SK-N-MC (cell line): ENCODE data around the gene SLC5A9.
"Not testable (repeated sequence)": the region's sequence is repeated elsewhere in the genome, so short reads cannot be mapped to it uniquely, and the experiment has no call there.

Experiments
- DNase-seq: peaks from one replicate; pipeline ENCODE4 v3.0.0-alpha.2; 2011; ENCODE audit warnings: low read depth, low spot score
- H3K27ac ChIP-seq: fragments of 200-600 bp; sonication (generic); 2 replicates; pipeline ENCODE4 v1.5.1; 2016; ENCODE audit warnings: mixed run types
- H3K36me3 ChIP-seq: fragments of 200-600 bp; sonication (generic); 2 replicates; pipeline ENCODE4 v1.6.1; 2017; ENCODE audit warnings: antibody characterized with exemption, low read length, mixed read lengths; ENCODE audit not compliant: insufficient read depth
- H3K4me3 ChIP-seq: fragments of 200-600 bp; sonication (generic); 2 replicates; pipeline ENCODE4 v1.5.1; 2016
- H3K9ac ChIP-seq: fragments of 200-600 bp; sonication (generic); 2 replicates; pipeline ENCODE4 v1.8.0; 2017; ENCODE audit warnings: mixed run types, mixed read lengths; ENCODE audit not compliant: insufficient read length
- H3K9me3 ChIP-seq: fragments of 200-600 bp; sonication (generic); 2 replicates; pipeline ENCODE4 v1.6.1; 2017; ENCODE audit warnings: low read depth, mild to moderate bottlenecking, antibody characterized with exemption, low read length, moderate library complexity, mixed read lengths
- EZH2 ChIP-seq: fragments of 200-600 bp; sonication (generic); IDR thresholded peaks from one replicate; pipeline ENCODE4 v1.6.1; 2017; ENCODE audit warnings: antibody characterized with exemption
- FOXP2 ChIP-seq: optimal IDR thresholded peaks from 2 replicates; pipeline ENCODE3; 2011; ENCODE audit warnings: mild to moderate bottlenecking, moderate library complexity; ENCODE audit not compliant: insufficient read depth; ENCODE audit errors: extremely low read length, control extremely low read depth
- POLR2AphosphoS5 ChIP-seq: IDR thresholded peaks from 2 replicates; pipeline ENCODE4 v1.6.1; 2012; ENCODE audit warnings: mild to moderate bottlenecking, low read depth, low read length, borderline replicate concordance

SLC5A9 gene

GRCh38 chr1:48261881-48262400 lies 39.4 kb downstream of the SLC5A9 start:
- H3K9ac ChIP-seq: no peak overlapping the region
- TF ChIP-seq EZH2 (no peak), FOXP2 (no peak), POLR2AphosphoS5 (no peak)

GRCh38 chr1:48263041-48263440 lies 40.5 kb downstream of the SLC5A9 start:
- no peak overlapping the region for H3K9ac ChIP-seq
- no peak for DNase-seq
- no peaks in the 10 kb centered on the region for H3K36me3 ChIP-seq
- TF ChIP-seq EZH2 (no peak), POLR2AphosphoS5 (no peak), FOXP2 (no peak)
- no peak overlapping the region for H3K27ac ChIP-seq
- H3K9me3 ChIP-seq: no peaks in the 10 kb centered on the region
- H3K4me3 ChIP-seq: no peak overlapping the region

More at GRCh38 chr1:48261881-48262400, 39.4 kb downstream of the SLC5A9 start:
- no peak overlapping the region for H3K4me3 ChIP-seq
- H3K9me3 ChIP-seq: no peaks in the 10 kb centered on the region
- no peaks in the 10 kb centered on the region for H3K36me3 ChIP-seq
- no peak for DNase-seq
- H3K27ac ChIP-seq: no peak overlapping the region

GRCh38 chr1:48266576-48266975 lies 44.1 kb downstream of the SLC5A9 start:
- Histone ChIP-seq H3K27ac (no peak overlapping the region), H3K36me3 (no peaks in the 10 kb centered on the region), H3K4me3 (no peak overlapping the region), H3K9ac (no peak overlapping the region), H3K9me3 (no peaks in the 10 kb centered on the region)
- no peak for TF ChIP-seq FOXP2
- no peak for TF ChIP-seq EZH2
- TF ChIP-seq POLR2AphosphoS5: no peak
- DNase-seq: no peak

GRCh38 chr1:48277437-48277836 lies 54.9 kb downstream of the SLC5A9 start:
- not testable (repeated sequence) for H3K27ac ChIP-seq

GRCh38 chr1:48282329-48282728 lies 59.8 kb downstream of the SLC5A9 start:
- H3K27ac ChIP-seq, H3K4me3 ChIP-seq, DNase-seq, H3K36me3 ChIP-seq, H3K9me3 ChIP-seq, H3K9ac ChIP-seq: not testable (repeated sequence)

More at GRCh38 chr1:48277437-48277836, 54.9 kb downstream of the SLC5A9 start:
- H3K9ac ChIP-seq, H3K9me3 ChIP-seq, DNase-seq, H3K36me3 ChIP-seq, H3K4me3 ChIP-seq: not testable (repeated sequence)

GRCh38 chr1:48284696-48285420 lies 62.3 kb downstream of the SLC5A9 start:
- not testable (repeated sequence) for DNase-seq, H3K27ac ChIP-seq

GRCh38 chr1:48285525-48285924 lies 63.0 kb downstream of the SLC5A9 start:
- H3K4me3 ChIP-seq: no peak overlapping the region
- H3K36me3 ChIP-seq: no peaks in the 10 kb centered on the region
- DNase-seq: no peak
- TF ChIP-seq FOXP2 (no peak), POLR2AphosphoS5 (no peak), EZH2 (no peak)
- no peaks in the 10 kb centered on the region for H3K9me3 ChIP-seq
- no peak overlapping the region for H3K9ac ChIP-seq
- no peak overlapping the region for H3K27ac ChIP-seq

More at GRCh38 chr1:48284696-48285420, 62.3 kb downstream of the SLC5A9 start:
- H3K9ac ChIP-seq, H3K4me3 ChIP-seq, H3K36me3 ChIP-seq, H3K9me3 ChIP-seq: not testable (repeated sequence)

- no peaks in the 10 kb centered on the region for H3K9me3 ChIP-seq
- TF ChIP-seq EZH2: no peak
- no peak for TF ChIP-seq POLR2AphosphoS5
- no peak for TF ChIP-seq FOXP2
- DNase-seq: no peak
These were observed 68.9 kb downstream of the SLC5A9 start for GRCh38 chr1:48291421-48291820.

GRCh38 chr1:48292706-48293105 lies 70.2 kb downstream of the SLC5A9 start:
- Histone ChIP-seq H3K36me3 (no peaks in the 10 kb centered on the region), H3K9me3 (no peaks in the 10 kb centered on the region), H3K9ac (no peak overlapping the region), H3K27ac (no peak overlapping the region), H3K4me3 (no peak overlapping the region)
- TF ChIP-seq FOXP2: no peak
- no peak for TF ChIP-seq POLR2AphosphoS5
- TF ChIP-seq EZH2: no peak
- DNase-seq: no peak

More at GRCh38 chr1:48291421-48291820, 68.9 kb downstream of the SLC5A9 start:
- Histone ChIP-seq H3K4me3 (no peak overlapping the region), H3K27ac (no peak overlapping the region), H3K36me3 (no peaks in the 10 kb centered on the region), H3K9ac (no peak overlapping the region)

GRCh38 chr1:48294094-48294493 lies 71.6 kb downstream of the SLC5A9 start:
- not testable (repeated sequence) for H3K36me3 ChIP-seq, DNase-seq, H3K27ac ChIP-seq, H3K9ac ChIP-seq, H3K9me3 ChIP-seq, H3K4me3 ChIP-seq
